NB4 (cell line): ENCODE measurements around the gene CAB39.
"Not testable (repeated sequence)": the region's sequence is repeated elsewhere in the genome, so short reads cannot be mapped to it uniquely, and the experiment has no call there.

ENCODE experiments used
- DNase-seq: peaks from one replicate; pipeline ENCODE4 v3.0.0; 2010; ENCODE audit warnings: low read depth
- H3K4me3 ChIP-seq: one replicate; pipeline ENCODE4 v1.5.1; 2011; ENCODE audit warnings: mild to moderate bottlenecking, low read depth, low read length, moderate library complexity
- MYC ChIP-seq: IDR thresholded peaks from 2 replicates; pipeline ENCODE4 v1.6.1; 2011; ENCODE audit warnings: low read depth, low read length
- POLR2A ChIP-seq: IDR thresholded peaks from 2 replicates; pipeline ENCODE4 v1.6.1; 2011; ENCODE audit warnings: mild to moderate bottlenecking; ENCODE audit not compliant: insufficient read length; ENCODE audit errors: extremely low read depth
- TF ChIP-seq, protein P1 (sequence below): IDR thresholded peaks from one replicate; pipeline ENCODE4 v1.5.1; 2012; ENCODE audit warnings: low read depth, low read length
- TF ChIP-seq, protein P2 (sequence below): IDR thresholded peaks from 2 replicates; pipeline ENCODE4 v1.6.1; 2011; ENCODE audit warnings: low read depth, low read length

CAB39 gene

DNA sequence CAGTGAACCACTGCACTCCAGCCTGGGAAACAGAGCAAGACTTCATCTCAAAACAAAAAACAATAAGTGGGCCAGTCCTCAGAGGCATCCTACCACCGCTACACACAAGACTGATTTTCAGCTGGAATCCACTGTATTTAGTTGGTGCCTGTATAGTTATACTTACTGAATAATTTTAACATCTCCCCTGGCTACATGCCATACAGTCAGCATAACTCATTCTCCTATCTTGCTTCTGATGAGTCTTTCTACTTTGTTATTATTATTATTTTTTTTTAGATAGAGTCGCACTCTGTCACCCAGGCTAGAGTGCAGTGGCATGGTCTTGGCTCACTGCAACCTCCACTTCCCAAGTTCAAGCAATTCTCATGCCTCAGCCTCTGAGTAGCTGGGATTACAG lies 19.9 kb upstream of the CAB39 start:
- no peak overlapping the region for H3K4me3 ChIP-seq
- no peak for DNase-seq
- no peak for TF ChIP-seq MYC
- TF ChIP-seq, protein P1, sequence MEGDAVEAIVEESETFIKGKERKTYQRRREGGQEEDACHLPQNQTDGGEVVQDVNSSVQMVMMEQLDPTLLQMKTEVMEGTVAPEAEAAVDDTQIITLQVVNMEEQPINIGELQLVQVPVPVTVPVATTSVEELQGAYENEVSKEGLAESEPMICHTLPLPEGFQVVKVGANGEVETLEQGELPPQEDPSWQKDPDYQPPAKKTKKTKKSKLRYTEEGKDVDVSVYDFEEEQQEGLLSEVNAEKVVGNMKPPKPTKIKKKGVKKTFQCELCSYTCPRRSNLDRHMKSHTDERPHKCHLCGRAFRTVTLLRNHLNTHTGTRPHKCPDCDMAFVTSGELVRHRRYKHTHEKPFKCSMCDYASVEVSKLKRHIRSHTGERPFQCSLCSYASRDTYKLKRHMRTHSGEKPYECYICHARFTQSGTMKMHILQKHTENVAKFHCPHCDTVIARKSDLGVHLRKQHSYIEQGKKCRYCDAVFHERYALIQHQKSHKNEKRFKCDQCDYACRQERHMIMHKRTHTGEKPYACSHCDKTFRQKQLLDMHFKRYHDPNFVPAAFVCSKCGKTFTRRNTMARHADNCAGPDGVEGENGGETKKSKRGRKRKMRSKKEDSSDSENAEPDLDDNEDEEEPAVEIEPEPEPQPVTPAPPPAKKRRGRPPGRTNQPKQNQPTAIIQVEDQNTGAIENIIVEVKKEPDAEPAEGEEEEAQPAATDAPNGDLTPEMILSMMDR = no peak
- TF ChIP-seq POLR2A = no peak
- TF ChIP-seq, protein P2, sequence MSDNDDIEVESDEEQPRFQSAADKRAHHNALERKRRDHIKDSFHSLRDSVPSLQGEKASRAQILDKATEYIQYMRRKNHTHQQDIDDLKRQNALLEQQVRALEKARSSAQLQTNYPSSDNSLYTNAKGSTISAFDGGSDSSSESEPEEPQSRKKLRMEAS = no peak

DNA sequence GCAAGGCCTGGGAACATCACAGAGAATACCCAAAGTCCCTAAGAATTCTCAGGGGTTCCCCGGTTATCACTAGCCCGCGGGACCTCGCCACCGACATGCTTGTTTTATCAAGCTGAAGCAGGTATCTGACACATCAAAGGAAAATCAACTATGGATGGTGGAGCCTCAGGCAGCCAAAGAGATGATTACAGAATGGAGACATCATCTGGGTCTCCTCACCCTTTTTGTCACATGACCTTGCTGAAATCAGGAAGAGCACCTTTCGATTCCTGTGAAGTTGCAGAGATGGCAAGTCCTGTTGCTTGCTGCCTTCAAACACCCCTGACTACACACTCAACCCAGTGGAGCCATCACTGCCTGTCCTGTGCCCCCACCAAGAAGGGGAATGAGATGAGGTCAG lies 19.2 kb upstream of the CAB39 start:
- no peak for DNase-seq
- TF ChIP-seq, protein P1 = no peak
- TF ChIP-seq POLR2A = no peak
- TF ChIP-seq, protein P2 = no peak
- no peak for TF ChIP-seq MYC
- H3K4me3 ChIP-seq = no peak overlapping the region

DNA sequence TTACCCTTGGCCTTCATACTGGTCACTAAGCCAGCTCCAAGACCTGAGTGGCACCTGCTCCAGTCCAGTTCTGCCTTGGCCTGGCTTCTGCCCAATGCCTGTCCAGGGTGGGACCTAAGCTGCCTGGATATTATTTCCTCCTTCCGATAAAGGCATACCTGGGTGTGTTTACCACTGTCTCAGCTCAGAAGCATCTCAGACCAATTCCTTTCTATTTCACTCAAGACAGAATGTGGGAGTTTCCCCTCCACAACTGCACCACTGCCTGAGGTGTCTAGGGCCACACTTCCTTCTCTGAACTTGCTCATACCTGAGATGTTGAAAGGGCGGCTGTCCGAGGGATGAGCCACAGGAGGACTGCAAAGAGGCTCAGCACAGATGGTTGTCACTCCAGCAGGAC lies 18.4 kb upstream of the CAB39 start:
- no peak for DNase-seq
- TF ChIP-seq POLR2A (no peak), MYC (no peak)
- TF ChIP-seq, protein P1 = no peak
- TF ChIP-seq, protein P2 = no peak
- H3K4me3 ChIP-seq = no peak overlapping the region

DNA sequence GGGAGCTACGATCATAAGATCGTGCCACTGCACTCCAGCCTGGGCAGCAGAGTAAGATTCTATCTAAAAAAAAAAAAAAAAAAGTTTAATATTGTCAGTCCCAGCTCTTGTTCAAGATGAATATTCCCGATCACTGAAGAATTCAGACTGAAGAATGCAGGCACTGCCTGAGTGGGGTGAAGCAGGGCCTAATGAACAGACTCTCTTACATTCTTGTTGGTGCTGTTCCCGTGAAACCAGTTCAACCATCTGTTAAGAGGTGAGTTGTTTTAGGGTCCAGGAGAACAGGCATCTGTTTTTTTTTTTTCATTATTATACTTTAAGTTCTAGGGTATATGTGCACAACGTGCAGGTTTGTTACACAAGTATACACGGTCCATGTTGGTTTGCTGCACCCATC lies 17.1 kb upstream of the CAB39 start:
- no peak for DNase-seq
- no peak overlapping the region for H3K4me3 ChIP-seq
- TF ChIP-seq POLR2A (no peak), MYC (no peak)
- TF ChIP-seq, protein P2 = no peak
- TF ChIP-seq, protein P1 = no peak

DNA sequence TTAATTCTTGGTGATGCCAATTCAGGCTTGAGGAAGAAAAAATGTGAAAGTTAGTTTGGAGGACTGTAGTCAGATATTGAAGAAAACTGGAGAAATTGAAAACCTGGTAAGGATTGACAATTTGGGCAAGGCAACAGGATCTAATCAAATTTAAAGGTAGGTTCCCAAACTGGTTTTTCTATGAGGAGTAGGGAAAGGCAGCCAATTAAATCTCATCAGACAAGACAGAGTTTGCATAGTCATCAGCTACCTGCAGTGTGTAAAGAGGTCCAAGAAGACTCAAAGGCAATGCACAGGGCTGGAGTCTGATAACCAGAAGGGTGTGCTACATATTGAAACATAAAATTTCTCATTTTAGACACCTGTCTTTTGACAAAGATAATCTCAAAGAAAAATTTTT lies 16.0 kb upstream of the CAB39 start:
- no peak overlapping the region for H3K4me3 ChIP-seq
- no peak for DNase-seq
- TF ChIP-seq, protein P2 = no peak
- TF ChIP-seq MYC (no peak), POLR2A (no peak)
- TF ChIP-seq, protein P1 = no peak

DNA sequence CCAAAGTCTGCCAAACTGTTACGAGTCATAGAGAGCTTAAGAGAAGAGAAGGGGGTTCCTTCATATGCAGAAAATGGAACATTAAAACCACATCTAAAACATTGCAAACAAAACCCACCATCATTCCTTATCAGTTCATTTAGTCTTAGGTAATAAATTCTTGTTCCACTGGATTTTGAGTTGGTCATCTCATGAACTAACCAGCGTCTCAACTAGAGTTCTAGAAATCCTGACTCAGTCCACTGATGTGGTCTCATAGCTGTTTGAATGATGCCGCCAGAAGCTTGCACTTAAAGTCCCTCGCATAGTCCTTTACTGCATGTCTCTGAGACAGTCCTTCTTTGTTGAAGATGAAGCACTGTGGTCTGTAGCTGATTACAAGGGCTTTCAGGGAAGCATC lies 15.0 kb upstream of the CAB39 start:
- no peak for TF ChIP-seq MYC
- no peak for TF ChIP-seq POLR2A
- TF ChIP-seq, protein P2 = no peak
- TF ChIP-seq, protein P1 = no peak
- no peak overlapping the region for H3K4me3 ChIP-seq
- DNase-seq = no peak

DNA sequence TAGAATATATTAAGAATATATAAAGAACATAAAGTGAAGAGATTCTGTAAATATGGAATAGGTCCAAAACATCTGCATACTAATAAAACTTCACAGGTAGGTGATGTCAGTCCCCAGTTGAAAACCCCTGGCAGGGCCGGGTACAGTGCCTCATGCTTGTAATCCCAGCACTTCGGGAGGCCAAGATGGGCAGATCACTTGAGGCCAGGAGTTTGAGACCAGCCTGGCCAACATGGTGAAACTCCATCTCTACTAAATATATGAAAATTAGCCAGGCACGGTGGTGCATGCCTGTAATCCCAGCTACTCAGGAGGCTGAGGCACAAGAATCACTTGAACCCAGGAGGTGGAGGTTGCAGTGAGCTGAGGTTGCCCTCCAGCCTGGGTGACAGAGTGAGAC lies 13.9 kb upstream of the CAB39 start:
- not testable (repeated sequence) for H3K4me3 ChIP-seq

More for the DNA sequence above, 13.9 kb upstream of the CAB39 start:
- DNase-seq = not testable (repeated sequence)
